Duodenal mucosa (tissue), 2 donors: ENCODE measurements around the gene NIN.

Source experiments
- H3K27ac ChIP-seq: one replicate; pipeline ENCODE4 v1.7.0; 2013; ENCODE audit warnings: low read depth, low read length
- H3K27me3 ChIP-seq, 2 donors: one replicate each; pipeline ENCODE4 v1.7.0; 2013; ENCODE audit warnings: low read length in 2 of 2, control low read depth in 1 of 2; ENCODE audit not compliant: insufficient read depth in 2 of 2, control insufficient read depth in 1 of 2
- H3K36me3 ChIP-seq, 2 donors: one replicate each; pipeline ENCODE4 v1.7.0; 2013; ENCODE audit warnings: low read length in 2 of 2, control low read depth in 1 of 2; ENCODE audit not compliant: insufficient read depth in 2 of 2, control insufficient read depth in 1 of 2
- H3K4me1 ChIP-seq, 2 donors: one replicate each; pipeline ENCODE4 v1.7.0; 2013; ENCODE audit warnings: low read length in 2 of 2, control low read depth in 1 of 2; ENCODE audit not compliant: insufficient read depth in 2 of 2, control insufficient read depth in 1 of 2
- H3K4me3 ChIP-seq, 2 donors: one replicate each; pipeline ENCODE4 v1.7.0; 2013; ENCODE audit warnings: low read length in 2 of 2, low read depth in 1 of 2
- H3K9ac ChIP-seq, 2 donors: one replicate each; pipeline ENCODE4 v1.7.0; 2013; ENCODE audit warnings: low read length in 2 of 2, low read depth in 1 of 2
- H3K9me3 ChIP-seq, 2 donors: one replicate each; pipeline ENCODE4 v1.7.0; 2013; ENCODE audit warnings: low read length in 2 of 2, control low read depth in 1 of 2; ENCODE audit not compliant: control insufficient read depth in 1 of 2

NIN gene

GRCh38 chr14:50766338-50766886 lies 64.5 kb downstream of the NIN start:
- Histone ChIP-seq H3K4me3 (no peak overlapping the region), H3K36me3 (peaks cover 31 to 59% of the 10 kb centered on the region in 2 donors), H3K9ac (no peak overlapping the region), H3K27me3 (no peaks in the 10 kb centered on the region), H3K4me1 (no peaks in the 10 kb centered on the region), H3K27ac (no peak overlapping the region), H3K9me3 (no peaks in the 10 kb centered on the region)

- H3K36me3 ChIP-seq, result peaks cover 16 to 48% of the 10 kb centered on the region in 2 donors
- H3K27me3 ChIP-seq, result no peaks in the 10 kb centered on the region
- no peak overlapping the region for H3K27ac ChIP-seq
- no peak overlapping the region for H3K4me3 ChIP-seq
- no peak overlapping the region for H3K9ac ChIP-seq
- H3K9me3 ChIP-seq, result no peaks in the 10 kb centered on the region
- no peaks in the 10 kb centered on the region for H3K4me1 ChIP-seq
These were observed 67.5 kb downstream of the NIN start for GRCh38 chr14:50763382-50764007.

- Histone ChIP-seq H3K27me3 (no peaks in the 10 kb centered on the region), H3K9me3 (no peaks in the 10 kb centered on the region), H3K36me3 (peaks cover 15 to 47% of the 10 kb centered on the region in 2 donors), H3K27ac (no peak overlapping the region), H3K4me3 (no peak overlapping the region), H3K9ac (no peak overlapping the region), H3K4me1 (no peaks in the 10 kb centered on the region)
These were observed 68.0 kb downstream of the NIN start for GRCh38 chr14:50762931-50763300.

- Histone ChIP-seq H3K27ac (no peak overlapping the region), H3K36me3 (peaks cover 16 to 51% of the 10 kb centered on the region in 2 donors)
These were observed 68.7 kb downstream of the NIN start for GRCh38 chr14:50762001-50762930.

GRCh38 chr14:50759800-50760543 lies 71.0 kb downstream of the NIN start:
- Histone ChIP-seq H3K27ac (no peak overlapping the region), H3K36me3 (peaks cover 9 to 51% of the 10 kb centered on the region in 2 donors), H3K9me3 (no peaks in the 10 kb centered on the region), H3K27me3 (no peaks in the 10 kb centered on the region), H3K4me3 (no peak overlapping the region), H3K4me1 (no peaks in the 10 kb centered on the region), H3K9ac (no peak overlapping the region)

More at GRCh38 chr14:50762001-50762930, 68.7 kb downstream of the NIN start:
- H3K9ac ChIP-seq, result no peak overlapping the region
- no peaks in the 10 kb centered on the region for H3K4me1 ChIP-seq
- H3K9me3 ChIP-seq, result no peaks in the 10 kb centered on the region
- H3K4me3 ChIP-seq, result no peak overlapping the region
- no peaks in the 10 kb centered on the region for H3K27me3 ChIP-seq

GRCh38 chr14:50758945-50759344 lies 72.0 kb downstream of the NIN start:
- H3K27me3 ChIP-seq, result no peaks in the 10 kb centered on the region
- no peaks in the 10 kb centered on the region for H3K4me1 ChIP-seq
- peaks cover 13 to 55% of the 10 kb centered on the region in 2 donors for H3K36me3 ChIP-seq
- H3K9ac ChIP-seq, result no peak overlapping the region
- no peak overlapping the region for H3K4me3 ChIP-seq
- H3K27ac ChIP-seq, result no peak overlapping the region
- H3K9me3 ChIP-seq, result no peaks in the 10 kb centered on the region

- Histone ChIP-seq H3K9ac (no peak overlapping the region), H3K27ac (no peak overlapping the region), H3K4me1 (no peaks in the 10 kb centered on the region), H3K36me3 (peaks cover 13 to 55% of the 10 kb centered on the region in 2 donors), H3K9me3 (no peaks in the 10 kb centered on the region), H3K27me3 (no peaks in the 10 kb centered on the region), H3K4me3 (no peak overlapping the region)
These were observed 72.7 kb downstream of the NIN start for GRCh38 chr14:50758305-50758704.

- H3K9ac ChIP-seq, result no peak overlapping the region
- H3K4me3 ChIP-seq, result no peak overlapping the region
- H3K9me3 ChIP-seq, result no peaks in the 10 kb centered on the region
- H3K27me3 ChIP-seq, result no peaks in the 10 kb centered on the region
- peaks cover 13 to 49% of the 10 kb centered on the region in 2 donors for H3K36me3 ChIP-seq
- no peak overlapping the region for H3K27ac ChIP-seq
- H3K4me1 ChIP-seq, result no peaks in the 10 kb centered on the region
These were observed 73.3 kb downstream of the NIN start for GRCh38 chr14:50757702-50758101.

- H3K4me3 ChIP-seq, result no peak overlapping the region
- no peaks in the 10 kb centered on the region for H3K9me3 ChIP-seq
- H3K36me3 ChIP-seq, result peaks cover 13 to 45% of the 10 kb centered on the region in 2 donors
- no peaks in the 10 kb centered on the region for H3K27me3 ChIP-seq
- no peaks in the 10 kb centered on the region for H3K4me1 ChIP-seq
- H3K27ac ChIP-seq, result no peak overlapping the region
- H3K9ac ChIP-seq, result no peak overlapping the region
These were observed 74.7 kb downstream of the NIN start for GRCh38 chr14:50756300-50756699.
